ENCODE measurements around the gene JAM2.

- no peak for TF ChIP-seq EZH2 (IDR thresholded peaks at IDR 0.05; ENCODE audit: low read depth)
- no peak for TF ChIP-seq CTCF (conservative IDR thresholded peaks at IDR 0.05)
Measured at GRCh38 chr21:25760061-25760460, 121.0 kb downstream of the JAM2 start.
